Raji (cell line): ENCODE results near the gene ACER1.

ENCODE experiments used
- POLR2A ChIP-seq: IDR thresholded peaks from 2 replicates; pipeline ENCODE4 v1.6.1; 2011; ENCODE audit warnings: low read depth, low read length, control low read depth; ENCODE audit not compliant: insufficient read depth

The ACER1 gene

DNA sequence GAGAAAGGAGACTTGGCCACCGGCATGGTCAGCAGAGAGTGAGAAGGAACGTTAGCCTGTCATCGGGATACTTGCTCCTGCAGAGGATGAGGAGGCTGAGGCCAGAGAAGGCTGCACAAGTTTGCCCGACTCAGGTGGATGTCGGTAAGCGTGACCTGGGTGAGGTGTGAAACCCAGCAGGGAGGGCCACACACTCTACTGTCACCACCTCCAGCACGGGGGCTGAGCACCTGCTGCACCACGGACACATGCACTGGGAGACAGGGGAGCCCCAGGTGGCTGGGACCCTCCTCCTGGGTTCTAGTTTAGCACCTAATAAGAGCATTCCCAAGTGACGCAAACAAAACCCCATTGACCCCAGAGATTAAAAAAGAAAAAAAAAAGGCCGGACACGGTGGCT is 70.9 kb downstream of the ACER1 start:
- no peak for TF ChIP-seq POLR2A

DNA sequence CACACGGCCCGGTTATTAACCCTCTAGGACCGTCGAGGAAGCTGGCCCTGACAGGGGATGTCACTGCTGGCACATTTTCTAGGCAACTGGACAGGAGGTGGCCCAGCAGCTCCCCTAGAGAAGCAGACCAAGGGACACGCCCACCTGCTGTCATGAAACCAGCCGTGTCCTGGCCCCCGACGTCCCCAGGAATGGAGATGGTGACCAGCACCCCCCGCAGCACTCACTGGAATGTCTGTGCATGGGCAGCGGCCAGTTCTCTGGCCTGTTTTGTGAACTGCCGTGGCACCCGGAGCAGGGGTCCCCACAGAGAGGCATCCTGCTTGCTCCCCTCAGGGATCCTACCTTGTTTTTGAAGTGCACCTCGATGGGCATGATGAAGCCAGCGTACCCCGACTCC is 71.5 kb downstream of the ACER1 start:
- TF ChIP-seq POLR2A = no peak

DNA sequence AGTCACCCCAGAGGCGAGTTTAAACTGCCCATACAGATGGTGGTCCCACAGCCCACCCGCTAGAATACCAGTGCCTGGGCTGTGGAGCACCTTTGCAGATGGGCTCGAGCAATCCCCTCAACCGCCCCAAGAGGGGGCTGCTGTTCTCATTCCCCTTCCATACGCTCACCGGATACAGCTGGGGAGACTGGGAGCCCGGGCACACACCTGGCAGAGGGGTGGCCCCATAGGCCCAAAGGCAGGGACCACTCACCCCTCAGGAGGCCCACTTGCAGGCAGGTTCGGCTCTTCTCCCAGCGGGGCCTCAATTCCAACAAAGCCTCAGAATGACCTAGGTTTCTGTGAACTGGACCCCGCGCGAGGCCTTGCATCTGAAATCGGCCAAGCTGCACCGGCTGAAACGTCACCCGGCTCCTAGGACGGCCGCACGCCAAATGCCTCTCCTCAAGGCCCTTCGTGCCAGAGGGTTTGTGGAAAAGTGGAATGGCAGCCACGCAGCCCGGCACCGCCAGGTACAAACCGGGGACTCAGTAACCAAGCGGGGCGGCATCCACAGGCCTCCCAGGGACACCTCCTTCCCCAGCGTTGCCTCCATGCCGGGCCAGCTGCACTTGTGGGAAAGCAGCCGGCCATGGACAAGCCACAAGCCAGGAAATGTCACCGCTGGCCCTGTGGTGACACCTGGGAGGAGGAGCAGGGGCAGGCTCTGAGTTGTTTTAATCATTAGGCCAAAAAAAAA is 72.3 kb downstream of the ACER1 start:
- no peak for TF ChIP-seq POLR2A

DNA sequence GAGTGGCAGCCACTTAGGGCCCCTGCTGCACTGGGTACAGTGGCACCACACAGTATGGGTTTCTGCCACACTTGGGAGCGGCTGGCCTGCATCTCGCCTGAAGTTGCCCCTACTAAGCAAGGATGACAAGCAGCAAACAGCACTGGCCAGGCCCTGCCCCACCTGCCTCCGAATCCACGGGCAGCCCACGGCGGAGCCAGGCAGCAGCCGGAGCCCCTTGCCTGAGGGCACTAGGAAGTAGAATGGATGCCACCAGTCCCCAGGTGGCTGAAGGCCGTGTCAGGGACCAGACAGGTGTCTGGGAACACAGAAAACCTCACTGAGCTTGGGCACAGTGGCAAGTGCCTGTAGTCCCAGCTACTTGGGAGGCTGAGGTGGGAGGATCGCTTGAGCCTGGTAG is 73.0 kb downstream of the ACER1 start:
- no peak for TF ChIP-seq POLR2A

DNA sequence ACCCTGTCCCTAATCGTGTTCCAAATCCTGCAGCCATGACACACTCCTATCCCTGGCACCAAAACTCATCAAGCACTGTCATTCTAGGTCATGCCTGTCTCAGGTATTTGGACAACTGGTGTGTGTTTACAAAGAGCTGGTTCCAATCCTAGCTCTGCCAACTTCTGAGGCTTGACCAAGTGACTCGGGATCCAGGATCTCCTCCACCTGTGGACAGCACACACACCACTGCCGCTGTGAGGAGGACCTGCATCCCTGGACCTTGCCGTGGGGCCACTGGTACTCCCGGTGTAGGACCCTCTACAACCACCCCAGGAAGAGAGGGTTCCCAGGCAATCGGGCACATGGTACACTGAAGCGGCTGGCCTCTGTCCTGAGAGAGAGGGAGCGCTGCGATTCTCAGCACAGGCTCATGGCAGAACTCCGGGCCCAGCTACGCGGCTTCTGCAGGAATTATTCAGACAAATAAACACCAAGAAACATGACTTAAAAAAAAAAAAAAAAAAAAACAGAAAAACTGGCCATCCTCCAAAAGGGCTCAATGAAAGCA is 74.0 kb downstream of the ACER1 start:
- no peak for TF ChIP-seq POLR2A

DNA sequence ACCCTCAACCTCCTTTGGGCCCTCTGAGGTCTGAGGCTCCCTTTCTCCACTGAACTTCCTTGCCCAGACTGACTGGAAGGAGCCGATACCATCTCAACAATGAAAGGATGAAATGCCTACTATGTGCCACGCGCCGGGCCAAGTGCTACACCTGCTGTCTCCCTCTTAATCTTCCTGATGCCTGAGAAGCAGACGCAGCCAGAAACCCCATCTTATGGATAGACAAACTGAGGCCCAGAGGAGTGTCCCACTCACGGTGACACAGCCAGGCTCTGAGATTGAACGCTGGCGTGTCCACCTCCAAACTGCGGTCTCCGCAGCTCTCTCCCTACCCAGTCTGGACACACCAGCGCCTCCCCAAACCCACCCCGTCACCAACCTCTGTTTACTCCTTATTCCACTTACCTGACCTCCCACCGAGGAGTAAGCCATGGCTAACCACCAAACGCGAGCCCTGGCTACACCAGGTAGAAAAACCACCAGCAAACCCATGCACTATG is 74.5 kb downstream of the ACER1 start:
- TF ChIP-seq POLR2A = no peak
